GM18909 (cell line): ENCODE data around the gene RDM1.
A peak's percentile ranks its signal among the peaks of the same experiment; 100 is the strongest.

Experiments
- ATAC-seq: cut with Tn5 transposase; IDR thresholded peaks from one replicate; pipeline ENCODE4 v1.9.1; 2021; ENCODE audit warnings: mild to moderate bottlenecking; ENCODE audit not compliant: unreplicated experiment, poor library complexity

The RDM1 gene

DNA sequence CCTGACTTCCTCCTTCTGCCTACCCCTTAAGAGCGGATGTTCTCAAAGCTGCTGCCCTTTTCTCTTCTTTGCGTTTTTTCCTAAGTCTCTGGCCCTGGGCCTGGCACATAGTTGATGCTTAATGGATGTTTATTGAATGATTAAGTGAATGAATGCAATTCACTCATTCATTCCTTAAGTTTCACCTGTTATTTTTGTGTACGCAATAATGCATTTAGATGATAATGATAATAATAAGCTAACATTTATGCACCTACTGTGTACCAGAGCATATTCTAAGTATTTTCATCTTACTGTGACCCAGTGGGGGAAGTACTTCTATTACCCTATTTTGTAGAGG lies 54.8 kb downstream of the RDM1 start:
- ATAC-seq = no peak

DNA sequence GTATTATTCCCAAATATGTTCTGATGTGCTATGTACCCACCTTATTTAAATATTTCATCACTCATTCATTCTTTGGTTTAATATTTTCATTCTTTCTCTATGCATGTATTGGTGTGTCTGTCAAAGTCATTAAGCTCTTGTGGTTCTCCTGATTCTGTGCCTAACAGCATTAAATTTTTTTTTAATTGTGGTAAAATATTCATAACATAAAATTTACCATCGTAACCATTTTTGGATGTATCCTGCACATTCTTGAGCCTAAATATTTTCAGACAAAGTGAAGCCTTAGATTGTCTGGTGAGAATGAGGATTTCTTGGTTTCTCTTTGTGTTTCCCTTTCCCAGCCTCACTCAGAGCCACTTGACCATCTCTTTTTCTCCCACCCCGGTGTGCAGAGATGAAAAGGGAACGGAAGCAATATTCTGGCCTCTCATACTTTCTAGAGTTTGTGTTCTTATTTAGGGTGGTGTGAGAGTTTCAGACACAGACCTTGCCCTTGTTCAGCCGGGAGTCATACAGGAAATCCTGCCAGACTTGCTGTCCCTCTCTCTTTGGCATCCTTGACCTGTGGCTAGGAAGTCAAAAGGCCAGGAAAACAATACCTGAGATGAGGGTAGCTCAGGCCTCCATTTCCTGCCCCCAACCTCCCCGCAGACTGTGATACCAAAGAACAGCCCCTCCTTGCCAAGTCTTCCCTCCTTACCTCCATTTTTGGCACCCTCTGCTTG lies 55.3 kb downstream of the RDM1 start:
- ATAC-seq = peak; percentile 33

DNA sequence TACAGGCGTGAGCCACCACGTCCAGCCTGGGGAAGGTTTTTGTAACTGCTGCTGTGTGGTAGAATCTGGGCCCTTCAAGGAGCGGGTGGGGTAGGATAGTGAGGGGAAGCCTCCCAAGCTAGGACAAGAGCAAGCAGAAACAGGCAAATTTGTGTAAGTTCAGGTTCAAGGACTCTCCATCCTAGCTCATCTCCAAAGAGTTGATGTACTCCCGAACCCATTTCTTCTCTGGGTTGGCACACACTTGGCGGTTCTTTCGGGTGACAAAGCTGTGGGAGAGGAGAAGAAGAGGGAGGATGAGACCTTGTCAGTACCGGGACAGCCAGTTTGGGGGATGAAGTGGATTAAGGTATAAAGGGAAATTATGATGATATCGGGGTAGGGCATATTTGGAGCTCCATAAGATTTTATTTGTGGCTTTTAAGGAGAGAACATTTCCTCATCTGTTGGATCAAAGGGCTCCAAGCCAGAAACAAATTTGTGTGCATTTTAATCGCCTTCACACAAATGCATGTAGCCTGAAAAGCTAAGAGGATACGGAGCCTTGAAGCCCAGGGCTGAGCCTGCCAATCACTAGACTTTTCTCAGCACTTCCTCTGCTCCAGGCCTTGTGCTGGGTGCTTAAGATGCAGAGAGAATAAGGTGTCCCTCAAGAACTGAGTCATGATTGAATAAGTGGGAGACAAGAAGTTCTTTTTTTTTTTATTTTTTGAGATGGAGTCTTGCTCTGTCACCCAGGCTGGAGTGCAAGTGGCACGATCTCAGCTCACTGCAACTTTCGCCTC lies 58.2 kb downstream of the RDM1 start:
- no peak for ATAC-seq

DNA sequence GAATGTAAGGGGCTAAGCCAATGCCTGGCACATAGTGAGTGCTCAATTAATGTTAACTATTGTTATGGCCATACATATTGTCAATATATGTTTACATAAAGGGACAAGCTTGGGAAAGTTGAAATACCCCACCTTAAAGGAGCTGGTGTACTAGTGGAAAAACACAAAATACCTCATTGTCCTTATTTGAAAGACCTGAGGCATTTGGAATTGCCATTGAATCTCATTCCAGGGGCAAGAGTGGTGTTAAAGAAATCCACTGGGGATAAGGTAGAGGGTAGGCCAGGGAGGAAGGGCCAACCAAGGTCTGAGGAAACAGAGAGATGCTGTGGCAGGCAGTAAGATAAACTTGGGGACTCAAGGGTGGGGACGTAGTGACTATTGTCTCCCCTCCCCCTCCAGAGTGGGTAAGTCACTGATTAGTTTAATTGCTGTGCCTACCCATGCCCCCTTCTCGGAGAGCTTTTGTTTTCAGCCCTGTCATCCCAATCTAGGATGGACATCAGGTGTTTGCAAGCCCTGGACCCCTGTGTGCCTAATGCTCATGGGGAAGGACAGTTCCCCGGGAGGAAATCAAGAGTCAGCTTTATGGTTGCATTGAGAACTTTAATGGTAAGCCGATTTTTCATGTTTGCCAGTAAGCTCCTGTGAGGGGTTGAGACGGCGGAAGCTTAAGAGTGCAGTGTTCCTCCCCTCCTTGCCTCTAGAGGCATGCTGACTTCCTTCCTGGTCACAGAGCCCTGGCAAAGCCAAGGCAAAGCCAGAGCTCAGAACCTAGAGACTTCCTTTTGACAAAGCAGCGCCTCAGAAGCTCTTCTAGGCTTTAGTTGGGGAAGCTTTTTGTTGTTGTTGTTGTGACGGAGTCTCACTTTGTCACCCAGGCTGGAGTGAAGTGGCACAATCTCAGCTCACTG lies 59.4 kb downstream of the RDM1 start:
- ATAC-seq = no peak

DNA sequence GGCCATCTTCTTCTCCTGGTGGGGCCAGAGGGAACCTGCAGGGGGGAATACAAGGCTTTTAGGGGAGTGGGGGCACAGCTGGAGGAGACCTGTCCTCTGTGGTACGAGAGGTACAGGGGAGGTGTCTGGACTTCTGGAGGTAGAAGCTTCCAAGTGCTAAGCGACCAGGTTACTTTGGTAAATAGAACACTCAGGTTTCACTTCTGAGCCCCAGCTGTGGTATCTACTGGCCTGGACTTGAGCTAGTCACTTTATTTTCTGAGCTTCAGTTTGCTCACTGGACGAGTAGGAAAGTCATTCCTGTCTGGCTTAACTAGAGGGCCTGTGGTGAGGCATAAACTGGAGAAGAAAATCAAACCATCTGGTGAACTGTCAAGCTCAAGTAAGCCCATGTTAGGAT lies 61.8 kb downstream of the RDM1 start, which contains the start of gene HEATR9:
Gene HEATR9 (minus strand): TSS at position 155 of the 400 bp plus-strand sequence. CDS start 149 bp downstream, at position 6.
- no peak for ATAC-seq
